HFFc6 (cell line): ENCODE measurements around the gene NFATC4. TPM values are rescaled to one million over a fixed set of nuclear protein-coding genes. Genes with fewer than 3 reads are reported as not detected.
A peak's percentile ranks its signal among the peaks of the same experiment; 100 is the strongest.
"Not testable (repeated sequence)": the region's sequence is repeated elsewhere in the genome, so short reads cannot be mapped to it uniquely, and the experiment has no call there.

Experiments
- DNase-seq: peaks from one replicate; pipeline ENCODE4 v3.0.0-alpha.2; 2018
- H3K27ac Mint-ChIP-seq: 2 replicates; pipeline ENCODE4 v1.8.0; 2020; ENCODE audit warnings: mild to moderate bottlenecking, mixed read lengths
- H3K27me3 Mint-ChIP-seq: 2 replicates; pipeline ENCODE4 v1.8.0; 2021; ENCODE audit warnings: mild to moderate bottlenecking, moderate library complexity, mixed read lengths; ENCODE audit not compliant: insufficient read depth
- H3K36me3 Mint-ChIP-seq: 2 replicates; pipeline ENCODE4 v1.8.0; 2021; ENCODE audit warnings: low read depth, mixed read lengths
- H3K4me1 Mint-ChIP-seq: 2 replicates; pipeline ENCODE4 v1.8.0; 2020; ENCODE audit warnings: low read depth, mixed read lengths
- H3K4me3 Mint-ChIP-seq: 2 replicates; pipeline ENCODE4 v1.8.0; 2020; ENCODE audit warnings: mild to moderate bottlenecking, moderate library complexity, mixed read lengths
- H3K9me3 Mint-ChIP-seq: 2 replicates; pipeline ENCODE4 v1.8.0; 2020; ENCODE audit warnings: mild to moderate bottlenecking, mixed read lengths
- CTCF ChIP-seq: fragments of 200-600 bp; sonication (generic); IDR thresholded peaks from 2 replicates; pipeline ENCODE4 v1.5.0; 2021; ENCODE audit warnings: antibody characterized with exemption, mild to moderate bottlenecking
- total RNA-seq, 6 experiments: library from RNA; stranded (reverse); fragmentation: NEBNext Ultra II Directional; extraction: Animal tissue kit (Norgen Biotek cat#: 25700); gene quantifications; 2 replicates in 1 of 6; 3 replicates in 5 of 6; pipeline ENCODE4 v1.2.3, GENCODE V29; 2021

Gene NFATC4
- total RNA-seq, 6 experiments from 2014 or later: 73.4 to 81.9 (median 77.2) TPM

GRCh38 chr14:24369463-24369862 is 1.5 kb downstream of the NFATC4 start:
- Mint-ChIP-seq H3K27ac (peak overlapping the region; percentile 83), H3K9me3 (no peaks in the 10 kb centered on the region), H3K4me1 (peaks cover 47% of the 10 kb centered on the region), H3K27me3 (peaks cover 2% of the 10 kb centered on the region; the same call in 1 of the 2 replicates), H3K4me3 (peak overlapping the region; percentile 85), H3K36me3 (peaks cover 24% of the 10 kb centered on the region; the same call in 1 of the 2 replicates)
- TF ChIP-seq CTCF: no peak
- DNase-seq: no peak

GRCh38 chr14:24369907-24370687 is 2.1 kb downstream of the NFATC4 start:
- TF ChIP-seq CTCF: no peak
- no peak for DNase-seq
- no peak overlapping the region for H3K27ac Mint-ChIP-seq
- no peak overlapping the region for H3K4me3 Mint-ChIP-seq
- peaks cover 2% of the 10 kb centered on the region; the same call in 1 of the 2 replicates for H3K27me3 Mint-ChIP-seq
- H3K36me3 Mint-ChIP-seq: peaks cover 27% of the 10 kb centered on the region; the same call in 1 of the 2 replicates
- no peaks in the 10 kb centered on the region for H3K9me3 Mint-ChIP-seq
- H3K4me1 Mint-ChIP-seq: peaks cover 43% of the 10 kb centered on the region

GRCh38 chr14:24370748-24371147 is 2.8 kb downstream of the NFATC4 start:
- H3K27ac Mint-ChIP-seq: peak overlapping the region; percentile 10; the same call in 1 of the 2 replicates
- H3K27me3 Mint-ChIP-seq: peaks cover 2% of the 10 kb centered on the region; the same call in 1 of the 2 replicates
- peaks cover 27% of the 10 kb centered on the region; the same call in 1 of the 2 replicates for H3K36me3 Mint-ChIP-seq
- no peak for DNase-seq
- TF ChIP-seq CTCF: no peak
- no peaks in the 10 kb centered on the region for H3K9me3 Mint-ChIP-seq
- peaks cover 36% of the 10 kb centered on the region for H3K4me1 Mint-ChIP-seq
- H3K4me3 Mint-ChIP-seq: no peak overlapping the region

GRCh38 chr14:24371605-24372004 is 3.6 kb downstream of the NFATC4 start:
- H3K27ac Mint-ChIP-seq, H3K27me3 Mint-ChIP-seq, DNase-seq, H3K4me3 Mint-ChIP-seq, H3K9me3 Mint-ChIP-seq: not testable (repeated sequence)
- H3K4me1 Mint-ChIP-seq: peaks cover 31% of the 10 kb centered on the region
- H3K36me3 Mint-ChIP-seq: peaks cover 27% of the 10 kb centered on the region; the same call in 1 of the 2 replicates

- Mint-ChIP-seq H3K36me3 (peaks cover 34% of the 10 kb centered on the region), H3K27me3 (peaks cover 2% of the 10 kb centered on the region), H3K4me1 (peaks cover 23% of the 10 kb centered on the region), H3K4me3 (no peak overlapping the region), H3K9me3 (no peaks in the 10 kb centered on the region), H3K27ac (no peak overlapping the region)
- DNase-seq: no peak
- TF ChIP-seq CTCF: no peak
These were observed 4.9 kb downstream of the NFATC4 start for GRCh38 chr14:24372701-24373416.
